Spleen (tissue), 11 donors: ENCODE data around the gene NRXN3. TPM values are rescaled to one million over a fixed set of nuclear protein-coding genes. Genes with fewer than 3 reads are reported as not detected.

Experiments used
- DNase-seq: peaks from one replicate; pipeline ENCODE4 v3.0.0-alpha.2; 2020
- H3K27ac ChIP-seq, 8 donors: fragments of 200-600 bp; sonication (generic) in 7 of 8; 1 replicate in 4 of 8; 2 replicates in 4 of 8; pipeline versions ENCODE4 v1.5.0 to v1.8.0; 2016 to 2021; ENCODE audit warnings: inconsistent platforms in 4 of 8, mild to moderate bottlenecking in 4 of 8, moderate library complexity in 1 of 8
- H3K27me3 ChIP-seq, 7 donors: fragments of 200-600 bp; sonication (generic) in 6 of 7; replicated peaks in 1 of 7; 1 replicate in 4 of 7; 2 replicates in 3 of 7; pipeline versions ENCODE4 v1.5.0 to v1.8.0; 2016 to 2021; ENCODE audit warnings: inconsistent platforms in 3 of 7, mild to moderate bottlenecking in 1 of 7
- H3K36me3 ChIP-seq, 6 donors: fragments of 200-600 bp; sonication (generic) in 5 of 6; 1 replicate in 4 of 6; 2 replicates in 2 of 6; pipeline versions ENCODE4 v1.5.0 to v1.8.0; 2016 to 2021; ENCODE audit warnings: inconsistent platforms in 2 of 6
- H3K4me1 ChIP-seq, 6 donors: fragments of 200-600 bp; sonication (generic) in 5 of 6; 1 replicate in 3 of 6; 2 replicates in 3 of 6; pipeline versions ENCODE4 v1.5.0 to v1.8.0; 2016 to 2021; ENCODE audit warnings: inconsistent platforms in 3 of 6
- H3K4me3 ChIP-seq, 8 donors: fragments of 200-600 bp; sonication (generic) in 7 of 8; 1 replicate in 4 of 8; 2 replicates in 4 of 8; pipeline versions ENCODE4 v1.5.0 to v1.8.0; 2016 to 2021; ENCODE audit warnings: inconsistent platforms in 4 of 8, mild to moderate bottlenecking in 4 of 8, moderate library complexity in 2 of 8
- H3K9me3 ChIP-seq, 8 donors: fragments of 200-600 bp; sonication (generic) in 7 of 8; 1 replicate in 4 of 8; 2 replicates in 4 of 8; pipeline versions ENCODE4 v1.5.0 to v1.8.0; 2016 to 2021; ENCODE audit warnings: inconsistent platforms in 4 of 8
- POLR2A ChIP-seq, 3 donors: fragments of 450-650 bp; IDR thresholded peaks; one replicate each; pipeline ENCODE4 v1.5.1; 2017; ENCODE audit warnings: antibody characterized with exemption in 3 of 3, mild to moderate bottlenecking in 1 of 3
- POLR2AphosphoS5 ChIP-seq, 3 donors: sonication (generic); formaldehyde crosslinking; IDR thresholded peaks; one replicate each; pipeline ENCODE4 v1.5.1; 2017; ENCODE audit warnings: antibody characterized with exemption in 3 of 3
- WGBS, 5 donors: extraction: QIAGEN DNeasy Blood & Tissue Kit in 3 of 5; methylation state at CpG; one replicate each; pipeline versions ENCODE4 v1.1.5 to v1.1.7; 2013 to 2018; 5-methylcytosine and 5-hydroxymethylcytosine counted together
- intact Hi-C: fragments of 100-400 bp; cut with DNase I; formaldehyde crosslinking; loops from one replicate; pipeline ENCODE4 v1.15.0; 2023; ENCODE audit warnings: low total_unique reads
- polyA plus RNA-seq, 3 donors: library from polyadenylated mRNA; stranded (reverse); fragments of 200-250 nt; gene quantifications; one replicate each; pipeline ENCODE4 v1.2.1, GENCODE V29; 2013
- total RNA-seq, 7 donors: library from RNA; depleted of rRNA in 3 of 7; stranded (reverse); fragments of >200 nt in 3 of 7; fragmentation: NEBNext Ultra II Directional in 4 of 7; extraction: Animal tissue kit (Norgen Biotek cat#: 25700) in 4 of 7; gene quantifications; one replicate each; pipeline versions ENCODE4 v1.1.0 to v1.2.1, GENCODE V29; 2016 to 2021
- TF ChIP-seq, protein P1 (sequence below), 11 experiments: fragments of 200-600 bp in 7 of 11; fragments of 450-650 bp in 4 of 11; sonication (generic) in 4 of 11; IDR thresholded peaks in 8 of 11; conservative IDR thresholded peaks in 3 of 11; 1 replicate in 7 of 11; 2 replicates in 4 of 11; pipeline versions ENCODE4 v1.4.0 to v1.8.0; 2016 to 2021; ENCODE audit warnings: antibody characterized with exemption in 11 of 11, inconsistent platforms in 4 of 11, mild to moderate bottlenecking in 1 of 11
- donor health status: healthy with polysubstance abuse.
- donor health status: DM: no; HTN: no; CAD: no; lungs with moderate emphysema.
- donor health status: DM: no; HTN: no; CAD: no.
- donor health status: Bipolar disorder and iron deficiency.
- donor health status: healthy.
- donor health status: DM: no; HTN: no; CAD: no.
- donor health status: DM: yes; HTN: yes; CAD: no.

The NRXN3 gene
- total and polyA plus RNA-seq, 10 donors: 0.21 to 11.5 (median 1.6) TPM

DNA sequence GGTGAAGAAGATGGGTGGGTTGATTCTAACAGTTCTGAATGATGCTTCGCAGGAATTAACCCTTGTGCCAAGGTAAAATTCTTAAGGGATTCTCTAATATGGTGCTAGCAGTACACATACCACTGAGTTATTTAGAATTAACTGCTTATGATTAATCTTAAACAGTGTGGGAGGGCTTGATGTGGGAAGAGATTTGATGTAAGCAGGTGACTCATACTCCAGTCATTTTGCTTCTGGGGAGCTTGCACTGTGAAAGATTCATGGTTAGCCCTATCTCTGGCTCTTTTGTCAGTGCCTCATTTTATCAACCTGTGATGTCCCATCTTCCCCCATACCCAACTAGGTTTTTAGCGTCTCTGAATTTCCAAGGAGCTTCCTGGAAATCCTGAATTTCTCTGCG is 83.8 kb downstream of the NRXN3 start:
- no peaks in the 10 kb centered on the region for H3K4me1 ChIP-seq
- TF ChIP-seq, protein P1, sequence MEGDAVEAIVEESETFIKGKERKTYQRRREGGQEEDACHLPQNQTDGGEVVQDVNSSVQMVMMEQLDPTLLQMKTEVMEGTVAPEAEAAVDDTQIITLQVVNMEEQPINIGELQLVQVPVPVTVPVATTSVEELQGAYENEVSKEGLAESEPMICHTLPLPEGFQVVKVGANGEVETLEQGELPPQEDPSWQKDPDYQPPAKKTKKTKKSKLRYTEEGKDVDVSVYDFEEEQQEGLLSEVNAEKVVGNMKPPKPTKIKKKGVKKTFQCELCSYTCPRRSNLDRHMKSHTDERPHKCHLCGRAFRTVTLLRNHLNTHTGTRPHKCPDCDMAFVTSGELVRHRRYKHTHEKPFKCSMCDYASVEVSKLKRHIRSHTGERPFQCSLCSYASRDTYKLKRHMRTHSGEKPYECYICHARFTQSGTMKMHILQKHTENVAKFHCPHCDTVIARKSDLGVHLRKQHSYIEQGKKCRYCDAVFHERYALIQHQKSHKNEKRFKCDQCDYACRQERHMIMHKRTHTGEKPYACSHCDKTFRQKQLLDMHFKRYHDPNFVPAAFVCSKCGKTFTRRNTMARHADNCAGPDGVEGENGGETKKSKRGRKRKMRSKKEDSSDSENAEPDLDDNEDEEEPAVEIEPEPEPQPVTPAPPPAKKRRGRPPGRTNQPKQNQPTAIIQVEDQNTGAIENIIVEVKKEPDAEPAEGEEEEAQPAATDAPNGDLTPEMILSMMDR (IDR thresholded peaks at IDR 0.05 in 8 of 11, conservative IDR thresholded peaks at IDR 0.05 in 3 of 11): no peak
- TF ChIP-seq POLR2A (IDR thresholded peaks at IDR 0.05) (no peak), POLR2AphosphoS5 (IDR thresholded peaks at IDR 0.05) (no peak)
- H3K27me3 ChIP-seq: peaks cover 0 to 11% (median 0%) of the 10 kb centered on the region in 7 donors
- no peak overlapping the region for H3K4me3 ChIP-seq
- H3K9me3 ChIP-seq: no peaks in the 10 kb centered on the region
- no peaks in the 10 kb centered on the region for H3K36me3 ChIP-seq
- DNase-seq: no peak
- no peak overlapping the region for H3K27ac ChIP-seq
- WGBS, 5 donors: 79 to 92% (median 89%) methylated on average over 3 of the region's 3 CpGs
- intact Hi-C loops: no loop called here

DNA sequence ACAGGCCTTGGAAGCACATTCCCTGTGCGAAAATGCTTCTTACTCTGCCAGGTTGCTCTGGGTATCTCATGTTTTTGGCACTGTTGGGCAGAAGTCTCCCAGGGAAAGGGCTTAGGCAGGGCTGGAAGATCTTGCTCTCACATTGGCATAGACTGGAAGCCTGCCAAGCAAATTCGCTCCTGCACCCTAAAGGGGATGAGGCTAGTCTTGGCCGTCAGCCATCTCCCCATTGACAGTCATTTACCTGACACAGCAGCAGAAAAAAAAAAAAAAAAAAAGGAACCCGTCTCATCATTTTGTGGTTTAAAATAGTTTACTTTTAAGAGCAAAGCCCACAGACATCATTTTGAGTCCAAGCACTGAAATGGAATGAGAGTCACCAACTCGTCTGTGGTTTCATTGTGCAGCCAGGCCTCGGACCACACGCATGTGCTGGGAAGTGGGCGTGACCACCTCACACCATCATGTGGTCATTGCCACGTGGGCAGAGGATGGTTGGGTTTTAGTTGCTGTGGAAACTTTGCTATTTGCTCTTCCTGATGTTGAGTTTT is 84.8 kb downstream of the NRXN3 start:
- intact Hi-C loops: no loop called here
- Histone ChIP-seq H3K4me3 (no peak overlapping the region), H3K9me3 (no peaks in the 10 kb centered on the region), H3K36me3 (no peaks in the 10 kb centered on the region), H3K4me1 (no peaks in the 10 kb centered on the region), H3K27me3 (peaks cover 0 to under 1% (median 0%) of the 10 kb centered on the region in 7 donors), H3K27ac (no peak overlapping the region)
- no peak for DNase-seq
- WGBS, 5 donors: 48 to 62% (median 54%) methylated on average over 9 of the region's 9 CpGs
- no peak for TF ChIP-seq POLR2A (IDR thresholded peaks at IDR 0.05)
- TF ChIP-seq POLR2AphosphoS5 (IDR thresholded peaks at IDR 0.05): no peak
- TF ChIP-seq, protein P1 (IDR thresholded peaks at IDR 0.05 in 8 of 11, conservative IDR thresholded peaks at IDR 0.05 in 3 of 11): no peak

DNA sequence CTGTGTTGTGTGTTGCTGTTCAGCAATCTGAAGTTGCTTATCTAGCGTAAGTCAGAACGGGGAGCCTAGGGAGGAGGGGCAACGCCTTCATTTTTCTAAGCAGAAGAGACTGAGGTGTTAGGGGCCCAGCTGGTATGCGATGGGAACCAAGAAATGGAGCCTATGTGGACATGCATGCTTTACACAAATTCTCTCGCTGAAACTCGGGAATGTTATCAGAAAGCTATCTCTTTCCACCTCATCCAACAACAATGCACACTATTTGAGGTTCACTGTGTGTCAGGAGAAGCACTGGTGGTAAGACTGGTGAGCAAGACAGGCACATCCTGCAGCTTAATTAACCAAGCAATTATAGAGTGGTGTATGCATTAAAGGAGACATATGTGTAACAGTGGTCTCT is 89.7 kb downstream of the NRXN3 start:
- WGBS, 5 donors: 72 to 83% (median 80%) methylated on average over 6 of the region's 6 CpGs

DNA sequence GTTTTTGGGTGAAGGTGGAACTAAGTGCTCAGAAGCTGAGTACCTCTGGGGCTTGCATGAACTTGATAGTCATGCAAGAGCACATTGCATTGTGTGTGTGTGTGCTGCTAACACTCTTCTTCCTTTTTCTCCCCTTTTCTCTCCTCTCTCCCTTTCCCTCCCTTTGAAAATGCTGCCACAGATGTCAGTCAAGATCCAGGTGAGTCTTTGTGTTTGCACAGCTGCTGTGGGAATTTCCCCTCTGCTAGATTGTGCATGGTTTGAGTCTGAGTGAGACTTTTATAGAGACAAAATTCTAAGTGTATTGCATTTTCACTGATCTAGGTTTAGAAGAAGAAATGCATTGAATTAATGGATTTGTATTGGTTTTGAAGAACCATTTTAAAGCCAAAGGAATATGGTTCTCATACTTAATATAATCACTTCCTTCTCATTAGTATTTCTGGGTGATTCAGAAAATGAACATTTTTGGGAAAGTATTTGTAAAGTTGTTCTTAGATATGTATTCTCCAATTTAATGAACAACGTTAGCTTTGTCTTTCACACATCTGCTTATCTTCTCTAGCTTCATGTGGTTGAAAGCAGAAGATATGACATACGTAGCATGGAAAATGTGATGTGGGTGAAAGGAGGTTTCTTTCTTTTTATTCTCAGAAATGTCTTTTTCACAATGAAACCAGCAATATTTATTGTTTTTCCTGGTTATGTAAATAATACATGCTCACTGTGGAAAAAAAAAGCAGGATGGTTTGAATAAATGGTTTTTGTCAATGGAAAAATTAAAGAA is 108.5 kb downstream of the NRXN3 start:
- no peak overlapping the region for H3K4me3 ChIP-seq
- H3K36me3 ChIP-seq: no peaks in the 10 kb centered on the region
- H3K27me3 ChIP-seq: no peaks in the 10 kb centered on the region
- no peaks in the 10 kb centered on the region for H3K4me1 ChIP-seq
- no peak overlapping the region for H3K27ac ChIP-seq
- H3K9me3 ChIP-seq: no peaks in the 10 kb centered on the region
- 68 to 85% (median 80%) methylated on average over 2 of the region's 2 CpGs for WGBS, 5 donors
- no peak for DNase-seq
- intact Hi-C loops: no loop called here
- TF ChIP-seq, protein P1 (IDR thresholded peaks at IDR 0.05 in 8 of 11, conservative IDR thresholded peaks at IDR 0.05 in 3 of 11): no peak
- TF ChIP-seq POLR2AphosphoS5 (IDR thresholded peaks at IDR 0.05): no peak
- TF ChIP-seq POLR2A (IDR thresholded peaks at IDR 0.05): no peak

More for the DNA sequence above, 89.7 kb downstream of the NRXN3 start:
- H3K27me3 ChIP-seq: no peaks in the 10 kb centered on the region
- intact Hi-C loops: no loop called here
- no peaks in the 10 kb centered on the region for H3K4me1 ChIP-seq
- H3K9me3 ChIP-seq: no peaks in the 10 kb centered on the region
- no peak overlapping the region for H3K4me3 ChIP-seq
- no peak overlapping the region for H3K27ac ChIP-seq
- no peaks in the 10 kb centered on the region for H3K36me3 ChIP-seq
- DNase-seq: no peak
- TF ChIP-seq POLR2A (IDR thresholded peaks at IDR 0.05) (no peak), POLR2AphosphoS5 (IDR thresholded peaks at IDR 0.05) (no peak)
- TF ChIP-seq, protein P1 (IDR thresholded peaks at IDR 0.05 in 8 of 11, conservative IDR thresholded peaks at IDR 0.05 in 3 of 11): no peak
